LNCaP clone FGC (cell line): ENCODE data around the gene CCDC15.

Source experiments
- DNase-seq: peaks from one replicate; pipeline ENCODE4 v3.0.0-alpha.2; 2011; ENCODE audit warnings: low read depth
- H3K4me3 ChIP-seq: 2 replicates; pipeline ENCODE4 v1.5.1; 2011; ENCODE audit warnings: mild to moderate bottlenecking, low read depth, low read length, control low read depth
- CTCF ChIP-seq: IDR thresholded peaks from 2 replicates; pipeline ENCODE4 v1.5.1; 2012; ENCODE audit warnings: mild to moderate bottlenecking; ENCODE audit not compliant: control insufficient read depth, insufficient read depth; ENCODE audit errors: extremely low read depth

Gene CCDC15

GRCh38 chr11:125076378-125076945 is 122.5 kb downstream of the CCDC15 start:
- no peak for DNase-seq
- H3K4me3 ChIP-seq, result no peak overlapping the region
- TF ChIP-seq CTCF, result no peak

- TF ChIP-seq CTCF, result no peak
- no peak for DNase-seq
- H3K4me3 ChIP-seq, result no peak overlapping the region
These were observed 124.0 kb downstream of the CCDC15 start for GRCh38 chr11:125078016-125078415.

GRCh38 chr11:125078516-125079140 is 124.6 kb downstream of the CCDC15 start:
- H3K4me3 ChIP-seq, result no peak overlapping the region
- no peak for DNase-seq
- no peak for TF ChIP-seq CTCF

- DNase-seq, result no peak
- no peak for TF ChIP-seq CTCF
- no peak overlapping the region for H3K4me3 ChIP-seq
These were observed 125.3 kb downstream of the CCDC15 start for GRCh38 chr11:125079151-125079877.

GRCh38 chr11:125079878-125080530 is 126.0 kb downstream of the CCDC15 start:
- DNase-seq, result no peak
- no peak for TF ChIP-seq CTCF
- no peak overlapping the region for H3K4me3 ChIP-seq

- DNase-seq, result no peak
- H3K4me3 ChIP-seq, result no peak overlapping the region
- no peak for TF ChIP-seq CTCF
These were observed 126.5 kb downstream of the CCDC15 start for GRCh38 chr11:125080531-125080911.
